SK-N-SH (cell line): ENCODE data around the gene ZNF430. TPM values are rescaled to one million over a fixed set of nuclear protein-coding genes. Genes with fewer than 3 reads are reported as not detected.

Experiments used
- CTCF ChIA-PET: fragments of 300-600, 350-600 bp; formaldehyde crosslinking; extraction: SDS; loops from one replicate; lab custom pipeline; 2021; lab: Yijun Ruan, JAX
- POLR2A ChIA-PET: fragments of 350-600 bp; sonication (Branson Sonifier 250); formaldehyde crosslinking; extraction: SDS; loops from one replicate; lab custom pipeline; 2020; ENCODE audit warnings: antibody characterized with exemption, inconsistent platforms; lab: Yijun Ruan, JAX
- DNase-seq: peaks from one replicate; pipeline ENCODE4 v3.0.0; 2012
- H2AFZ ChIP-seq: fragments of 200-600 bp; sonication (generic); 2 replicates; pipeline ENCODE4 v1.8.1; 2016; ENCODE audit warnings: antibody characterized with exemption, mild to moderate bottlenecking, low read depth
- H3F3A ChIP-seq: fragments of 200-600 bp; sonication (generic); replicated peaks from 2 replicates; pipeline ENCODE3; 2016; ENCODE audit warnings: antibody characterized with exemption, mild to moderate bottlenecking; ENCODE audit not compliant: insufficient read depth
- H3K27ac ChIP-seq, 2 experiments: fragments of 200-500 bp in 1 of 2; fragments of 200-600 bp in 1 of 2; sonication (Bioruptor generic) in 1 of 2; sonication (generic), shearing (Covaris generic) in 1 of 2; 2 replicates each; pipeline versions ENCODE4 v1.5.1 to v1.6.1; 2014 to 2016; ENCODE audit warnings: low read depth in 2 of 2, inconsistent platforms in 1 of 2, low read length in 1 of 2, mild to moderate bottlenecking in 1 of 2, mixed read lengths in 1 of 2
- H3K27me3 ChIP-seq: fragments of 200-600 bp; sonication (generic), shearing (Covaris generic); 2 replicates; pipeline ENCODE4 v1.6.1; 2016; ENCODE audit warnings: mixed run types; ENCODE audit not compliant: insufficient read depth
- H3K36me3 ChIP-seq, 2 experiments: fragments of 200-500 bp in 1 of 2; fragments of 200-600 bp in 1 of 2; sonication (Bioruptor generic) in 1 of 2; sonication (generic) in 1 of 2; replicated peaks in 1 of 2; 2 replicates each; pipeline versions ENCODE3 to v1.5.1; 2014 to 2016; ENCODE audit warnings: low read length in 1 of 2, mild to moderate bottlenecking in 1 of 2; ENCODE audit not compliant: insufficient read depth in 2 of 2, control insufficient read depth in 1 of 2
- H3K4me1 ChIP-seq, 2 experiments: fragments of 200-500 bp in 1 of 2; fragments of 200-600 bp in 1 of 2; sonication (Bioruptor generic) in 1 of 2; sonication (generic), shearing (Covaris generic) in 1 of 2; 2 replicates each; pipeline versions ENCODE4 v1.5.1 to v1.6.1; 2014 to 2016; ENCODE audit warnings: low read depth in 1 of 2, low read length in 1 of 2, mixed run types in 1 of 2; ENCODE audit not compliant: insufficient read depth in 2 of 2, control insufficient read depth in 1 of 2
- H3K4me2 ChIP-seq: fragments of 200-600 bp; sonication (generic), shearing (Covaris generic); 2 replicates; pipeline ENCODE4 v1.6.1; 2017; ENCODE audit warnings: mixed run types
- H3K4me3 ChIP-seq, 2 experiments: fragments of 200-500 bp in 1 of 2; fragments of 200-600 bp in 1 of 2; sonication (Bioruptor generic) in 1 of 2; sonication (generic), shearing (Covaris generic) in 1 of 2; 2 replicates each; pipeline versions ENCODE4 v1.5.1 to v1.8.1; 2014 to 2016; ENCODE audit warnings: low read depth in 2 of 2, inconsistent platforms in 1 of 2, low read length in 1 of 2, mild to moderate bottlenecking in 1 of 2, mixed read lengths in 1 of 2, moderate library complexity in 1 of 2
- H3K79me2 ChIP-seq: fragments of 200-600 bp; sonication (generic); 2 replicates; pipeline ENCODE4 v1.8.1; 2017; ENCODE audit warnings: mild to moderate bottlenecking; ENCODE audit not compliant: insufficient read depth
- H3K9ac ChIP-seq: fragments of 200-600 bp; sonication (generic); 2 replicates; pipeline ENCODE4 v1.6.1; 2017; ENCODE audit warnings: mixed run types
- H3K9me2 ChIP-seq: fragments of 200-600 bp; sonication (generic); 2 replicates; pipeline ENCODE4 v1.6.1; 2017; ENCODE audit warnings: mixed run types
- H3K9me3 ChIP-seq: fragments of 200-600 bp; sonication (generic); 2 replicates; pipeline ENCODE4 v1.6.1; 2017; ENCODE audit warnings: mixed run types, mild to moderate bottlenecking, moderate library complexity
- H4K20me1 ChIP-seq: fragments of 200-600 bp; sonication (generic); 2 replicates; pipeline ENCODE4 v1.6.1; 2017; ENCODE audit warnings: mild to moderate bottlenecking, mixed run types; ENCODE audit not compliant: insufficient read depth
- CHD2 ChIP-seq: fragments of 150-350 bp; IDR thresholded peaks from 2 replicates; pipeline ENCODE4 v1.6.1; 2018; ENCODE audit warnings: low read length; ENCODE audit not compliant: partially characterized antibody
- ELF1 ChIP-seq: IDR thresholded peaks from 2 replicates; pipeline ENCODE4 v1.4.0; 2012
- EP300 ChIP-seq, 2 experiments: IDR thresholded peaks; 2 replicates each; pipeline versions ENCODE4 v1.4.0 to v1.6.1; 2012; ENCODE audit warnings: borderline replicate concordance in 1 of 2, low read depth in 1 of 2, low read length in 1 of 2
- FOXJ3 ChIP-seq: sonication (generic); formaldehyde crosslinking; IDR thresholded peaks from 2 replicates; pipeline ENCODE4 v1.5.1; 2020; ENCODE audit warnings: mild to moderate bottlenecking, missing genetic modification reagents
- GABPA ChIP-seq: IDR thresholded peaks from 2 replicates; pipeline ENCODE4 v1.4.0; 2012; ENCODE audit warnings: low read depth, mild to moderate bottlenecking
- GATA2 ChIP-seq: sonication (generic); formaldehyde crosslinking; IDR thresholded peaks from 2 replicates; pipeline ENCODE4 v1.5.0; 2020; ENCODE audit warnings: mild to moderate bottlenecking, missing genetic modification reagents
- JUND ChIP-seq: IDR thresholded peaks from 2 replicates; pipeline ENCODE4 v1.4.0; 2012
- MEF2A ChIP-seq: IDR thresholded peaks from 2 replicates; pipeline ENCODE4 v1.4.0; 2012; ENCODE audit warnings: low read depth, borderline replicate concordance
- MXI1 ChIP-seq: IDR thresholded peaks from 2 replicates; pipeline ENCODE4 v1.6.1; 2012; ENCODE audit warnings: mild to moderate bottlenecking, low read depth, low read length, improper control_type of control experiment
- NFIC ChIP-seq: IDR thresholded peaks from 2 replicates; pipeline ENCODE4 v1.4.0; 2012; ENCODE audit warnings: borderline replicate concordance
- POLR2AphosphoS5 ChIP-seq: IDR thresholded peaks from 2 replicates; pipeline ENCODE4 v1.6.1; 2012; ENCODE audit warnings: low read depth, low read length
- RCOR1 ChIP-seq: fragments of 150-350 bp; IDR thresholded peaks from 2 replicates; pipeline ENCODE4 v1.6.1; 2017; ENCODE audit warnings: antibody characterized with exemption, low read length
- SIN3A ChIP-seq: IDR thresholded peaks from 2 replicates; pipeline ENCODE4 v1.6.1; 2012; ENCODE audit warnings: low read depth, mild to moderate bottlenecking, low read length, moderate library complexity, borderline replicate concordance
- SMC3 ChIP-seq: IDR thresholded peaks from 2 replicates; pipeline ENCODE4 v1.6.1; 2012; ENCODE audit warnings: low read depth, low read length, improper control_type of control experiment
- TAF1 ChIP-seq: IDR thresholded peaks from 2 replicates; pipeline ENCODE4 v1.6.1; 2012; ENCODE audit warnings: low read depth, mild to moderate bottlenecking, low read length, moderate library complexity, borderline replicate concordance
- TCF12 ChIP-seq: IDR thresholded peaks from 2 replicates; pipeline ENCODE4 v1.4.0; 2012
- TEAD4 ChIP-seq: IDR thresholded peaks from 2 replicates; pipeline ENCODE4 v1.4.0; 2012; ENCODE audit warnings: mild to moderate bottlenecking, borderline replicate concordance; ENCODE audit not compliant: insufficient read depth
- WGBS: methylation state at CpG from one replicate; pipeline ENCODE4 v1.1.6; 2017; ENCODE audit warnings: low lambda C conversion rate; 5-methylcytosine and 5-hydroxymethylcytosine counted together
- polyA plus RNA-seq, 3 experiments: library from polyadenylated mRNA; depleted of rRNA; stranded (reverse); fragments of >200 nt; gene quantifications; 2 replicates each; pipeline ENCODE4 v1.2.3, GENCODE V29; 2012
- TF ChIP-seq, protein P1 (sequence below): IDR thresholded peaks from 2 replicates; pipeline ENCODE4 v1.4.0; 2012; ENCODE audit warnings: low read depth, borderline replicate concordance
- TF ChIP-seq, protein P2 (sequence below): fragments of 150-350 bp; IDR thresholded peaks from 2 replicates; pipeline ENCODE4 v1.6.1; 2017; ENCODE audit warnings: antibody characterized with exemption, low read length, low read depth, borderline replicate concordance
- TF ChIP-seq, protein P3 (sequence below): fragments of 150-350 bp; IDR thresholded peaks from 2 replicates; pipeline ENCODE4 v1.6.1; 2016; ENCODE audit warnings: mild to moderate bottlenecking, low read depth, low read length
- TF ChIP-seq, protein P4 (sequence below): IDR thresholded peaks from 2 replicates; pipeline ENCODE4 v1.4.0; 2012; ENCODE audit warnings: low read depth
- TF ChIP-seq, protein P5 (sequence below): fragments of 200-600 bp; sonication (generic); IDR thresholded peaks from 2 replicates; pipeline ENCODE4 v1.6.1; 2017; ENCODE audit warnings: antibody characterized with exemption, mild to moderate bottlenecking, moderate library complexity

The ZNF430 gene
- polyA plus RNA-seq, 1 of the 3 experiments (the other 2 are of a cell fraction), result 4.2 TPM

DNA sequence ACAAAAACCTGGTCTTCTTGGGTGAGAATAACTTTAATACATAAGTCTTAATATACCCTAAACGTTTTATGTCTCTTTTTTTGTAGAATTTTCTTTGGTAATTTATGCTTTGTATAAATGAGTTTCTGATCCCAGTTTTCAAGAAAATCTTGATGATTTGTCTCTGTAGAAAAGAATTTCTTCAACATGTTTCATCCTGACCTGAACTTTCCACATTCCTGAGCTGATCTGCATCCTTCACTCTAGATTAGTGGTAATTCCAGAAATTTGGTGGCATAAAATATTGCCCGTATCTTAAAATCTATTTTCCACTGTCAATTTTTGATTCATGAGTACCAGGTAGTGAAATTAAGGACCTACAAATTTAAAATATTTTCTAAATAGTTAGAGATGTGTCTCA, 77.8 kb downstream of the ZNF430 start:
- Histone ChIP-seq H3K9ac (no peak overlapping the region), H3K9me2 (no peaks in the 10 kb centered on the region), H3K36me3 (peaks cover 2 to 34% of the 10 kb centered on the region in 2 experiments), H3K4me3 (no peak overlapping the region), H3K4me1 (peaks cover 0 to 4% of the 10 kb centered on the region in 2 experiments; a peak in 1 of 4 replicates), H3K27me3 (no peaks in the 10 kb centered on the region), H3K4me2 (no peak overlapping the region), H3K9me3 (no peaks in the 10 kb centered on the region), H3K27ac (no peak overlapping the region), H4K20me1 (no peaks in the 10 kb centered on the region), H3F3A (peaks cover 6% of the 10 kb centered on the region), H2AFZ (no peak overlapping the region), H3K79me2 (peaks cover 47% of the 10 kb centered on the region)
- TF ChIP-seq TEAD4 (no peak), GATA2 (CRISPR knock-in tag) (no peak), POLR2AphosphoS5 (no peak), SMC3 (no peak), EP300 (IDR thresholded peaks at IDR 0.05; ENCODE audit: borderline replicate concordance in 1 of 2, low read depth in 1 of 2, low read length in 1 of 2) (no peak), SIN3A (no peak), MXI1 (no peak), ELF1 (no peak), TAF1 (no peak), GABPA (no peak), CHD2 (no peak), MEF2A (no peak), RCOR1 (no peak), NFIC (no peak)
- TF ChIP-seq, protein P1, sequence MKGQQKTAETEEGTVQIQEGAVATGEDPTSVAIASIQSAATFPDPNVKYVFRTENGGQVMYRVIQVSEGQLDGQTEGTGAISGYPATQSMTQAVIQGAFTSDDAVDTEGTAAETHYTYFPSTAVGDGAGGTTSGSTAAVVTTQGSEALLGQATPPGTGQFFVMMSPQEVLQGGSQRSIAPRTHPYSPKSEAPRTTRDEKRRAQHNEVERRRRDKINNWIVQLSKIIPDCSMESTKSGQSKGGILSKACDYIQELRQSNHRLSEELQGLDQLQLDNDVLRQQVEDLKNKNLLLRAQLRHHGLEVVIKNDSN, result no peak
- TF ChIP-seq, protein P2, sequence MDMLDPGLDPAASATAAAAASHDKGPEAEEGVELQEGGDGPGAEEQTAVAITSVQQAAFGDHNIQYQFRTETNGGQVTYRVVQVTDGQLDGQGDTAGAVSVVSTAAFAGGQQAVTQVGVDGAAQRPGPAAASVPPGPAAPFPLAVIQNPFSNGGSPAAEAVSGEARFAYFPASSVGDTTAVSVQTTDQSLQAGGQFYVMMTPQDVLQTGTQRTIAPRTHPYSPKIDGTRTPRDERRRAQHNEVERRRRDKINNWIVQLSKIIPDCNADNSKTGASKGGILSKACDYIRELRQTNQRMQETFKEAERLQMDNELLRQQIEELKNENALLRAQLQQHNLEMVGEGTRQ, result no peak
- no peak for DNase-seq
- ChIA-PET POLR2A (no interaction called here), CTCF (no interaction called here)
- WGBS, result 93% methylated on average over 2 of the region's 2 CpGs

DNA sequence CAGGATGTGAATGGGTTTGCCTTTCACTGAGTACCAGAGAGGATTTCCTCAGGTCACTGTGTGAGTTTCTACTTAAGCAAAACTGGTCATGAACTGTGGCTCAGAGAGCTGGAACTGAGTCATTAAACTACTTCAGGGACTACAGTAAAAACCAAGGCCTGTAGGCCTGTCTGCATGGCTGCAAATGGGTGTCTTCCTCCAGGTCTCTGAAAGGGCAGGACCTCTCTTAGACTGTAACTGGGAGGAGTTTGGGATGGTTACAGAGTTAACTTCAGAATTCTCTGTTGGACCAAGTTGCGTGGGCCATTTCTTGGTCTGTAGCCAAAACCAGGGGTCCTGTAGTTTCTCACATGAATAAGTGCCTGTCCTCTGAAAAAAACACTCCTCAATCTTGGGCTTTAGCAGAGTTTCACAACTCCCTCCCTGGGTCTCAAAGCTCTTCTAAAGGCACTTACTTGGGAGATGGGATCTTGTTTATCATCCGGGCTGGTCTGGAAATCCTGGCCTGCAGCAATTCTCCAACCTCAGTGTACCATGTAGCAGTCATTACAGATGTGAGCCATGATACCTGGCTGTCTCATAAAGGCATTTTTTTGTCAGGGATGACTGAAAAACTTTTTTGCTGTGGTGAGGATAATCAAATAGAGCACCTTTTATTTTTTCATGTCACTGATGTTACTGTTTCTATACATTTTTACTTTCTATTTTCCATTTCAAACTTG, 81.2 kb downstream of the ZNF430 start:
- Histone ChIP-seq H3K9ac (no peak overlapping the region), H3K27me3 (no peaks in the 10 kb centered on the region), H3K9me3 (no peaks in the 10 kb centered on the region), H3K36me3 (peaks cover 2 to 45% of the 10 kb centered on the region in 2 experiments), H3K4me3 (no peak overlapping the region), H2AFZ (no peak overlapping the region), H4K20me1 (no peaks in the 10 kb centered on the region), H3F3A (peaks cover 6% of the 10 kb centered on the region), H3K4me1 (peaks cover 0 to 4% of the 10 kb centered on the region in 2 experiments; a peak in 1 of 4 replicates), H3K27ac (0 out of 4 replicates have a peak overlapping the region, but pooled peaks of 1 of the 2 experiments have one; percentile 9), H3K79me2 (peaks cover 17% of the 10 kb centered on the region; the same call in 1 of the 2 replicates), H3K4me2 (no peak overlapping the region), H3K9me2 (no peaks in the 10 kb centered on the region)
- no peak for DNase-seq
- POLR2A ChIA-PET, result no interaction called here
- WGBS, result 100% methylated on average over 2 of the region's 2 CpGs
- CTCF ChIA-PET, result no interaction called here
- TF ChIP-seq JUND (no peak), CHD2 (no peak), TCF12 (no peak), NFIC (no peak), GABPA (no peak), EP300 (IDR thresholded peaks at IDR 0.05; ENCODE audit: borderline replicate concordance in 1 of 2, low read depth in 1 of 2, low read length in 1 of 2) (no peak), POLR2AphosphoS5 (no peak), TAF1 (no peak), ELF1 (no peak), FOXJ3 (CRISPR knock-in tag) (no peak)
- TF ChIP-seq, protein P3, sequence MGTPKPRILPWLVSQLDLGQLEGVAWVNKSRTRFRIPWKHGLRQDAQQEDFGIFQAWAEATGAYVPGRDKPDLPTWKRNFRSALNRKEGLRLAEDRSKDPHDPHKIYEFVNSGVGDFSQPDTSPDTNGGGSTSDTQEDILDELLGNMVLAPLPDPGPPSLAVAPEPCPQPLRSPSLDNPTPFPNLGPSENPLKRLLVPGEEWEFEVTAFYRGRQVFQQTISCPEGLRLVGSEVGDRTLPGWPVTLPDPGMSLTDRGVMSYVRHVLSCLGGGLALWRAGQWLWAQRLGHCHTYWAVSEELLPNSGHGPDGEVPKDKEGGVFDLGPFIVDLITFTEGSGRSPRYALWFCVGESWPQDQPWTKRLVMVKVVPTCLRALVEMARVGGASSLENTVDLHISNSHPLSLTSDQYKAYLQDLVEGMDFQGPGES, result no peak
- TF ChIP-seq, protein P4, sequence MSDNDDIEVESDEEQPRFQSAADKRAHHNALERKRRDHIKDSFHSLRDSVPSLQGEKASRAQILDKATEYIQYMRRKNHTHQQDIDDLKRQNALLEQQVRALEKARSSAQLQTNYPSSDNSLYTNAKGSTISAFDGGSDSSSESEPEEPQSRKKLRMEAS, result no peak
- TF ChIP-seq, protein P5, sequence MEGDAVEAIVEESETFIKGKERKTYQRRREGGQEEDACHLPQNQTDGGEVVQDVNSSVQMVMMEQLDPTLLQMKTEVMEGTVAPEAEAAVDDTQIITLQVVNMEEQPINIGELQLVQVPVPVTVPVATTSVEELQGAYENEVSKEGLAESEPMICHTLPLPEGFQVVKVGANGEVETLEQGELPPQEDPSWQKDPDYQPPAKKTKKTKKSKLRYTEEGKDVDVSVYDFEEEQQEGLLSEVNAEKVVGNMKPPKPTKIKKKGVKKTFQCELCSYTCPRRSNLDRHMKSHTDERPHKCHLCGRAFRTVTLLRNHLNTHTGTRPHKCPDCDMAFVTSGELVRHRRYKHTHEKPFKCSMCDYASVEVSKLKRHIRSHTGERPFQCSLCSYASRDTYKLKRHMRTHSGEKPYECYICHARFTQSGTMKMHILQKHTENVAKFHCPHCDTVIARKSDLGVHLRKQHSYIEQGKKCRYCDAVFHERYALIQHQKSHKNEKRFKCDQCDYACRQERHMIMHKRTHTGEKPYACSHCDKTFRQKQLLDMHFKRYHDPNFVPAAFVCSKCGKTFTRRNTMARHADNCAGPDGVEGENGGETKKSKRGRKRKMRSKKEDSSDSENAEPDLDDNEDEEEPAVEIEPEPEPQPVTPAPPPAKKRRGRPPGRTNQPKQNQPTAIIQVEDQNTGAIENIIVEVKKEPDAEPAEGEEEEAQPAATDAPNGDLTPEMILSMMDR, result no peak
- TF ChIP-seq, protein P1, result no peak
